Fibroblast of lung (primary cell): Measurements from ENCODE around the gene MORN1. TPM values are rescaled to one million over a fixed set of nuclear protein-coding genes. Genes with fewer than 3 reads are reported as not detected.

Experiments used
- DNase-seq, 2 donors: peaks; one replicate each; pipeline versions ENCODE4 v3.0.0 to v3.0.0-alpha.2; 2010; ENCODE audit warnings: low read depth in 2 of 2
- H2AFZ ChIP-seq: 2 replicates; pipeline ENCODE4 v1.5.1; 2012; ENCODE audit warnings: low read length, control low read depth, inconsistent platforms
- H3K27ac ChIP-seq: 2 replicates; pipeline ENCODE4 v1.5.1; 2011; ENCODE audit warnings: low read length, control low read depth; ENCODE audit not compliant: insufficient read depth
- H3K27me3 ChIP-seq: 2 replicates; pipeline ENCODE4 v1.5.1; 2011; ENCODE audit warnings: mild to moderate bottlenecking, low read length; ENCODE audit not compliant: control insufficient read depth, insufficient read depth
- H3K36me3 ChIP-seq: 2 replicates; pipeline ENCODE4 v1.5.1; 2011; ENCODE audit warnings: low read length; ENCODE audit not compliant: control insufficient read depth, insufficient read depth
- H3K4me1 ChIP-seq: 2 replicates; pipeline ENCODE4 v1.5.1; 2011; ENCODE audit warnings: low read length; ENCODE audit not compliant: control insufficient read depth, insufficient read depth; ENCODE audit errors: extremely low read depth
- H3K4me2 ChIP-seq: 2 replicates; pipeline ENCODE4 v1.5.1; 2011; ENCODE audit warnings: low read length, control low read depth; ENCODE audit not compliant: insufficient read depth; ENCODE audit errors: extremely low read depth
- H3K4me3 ChIP-seq, 4 experiments: fragments of 200-600 bp in 1 of 4; sonication (generic) in 1 of 4; replicated peaks in 1 of 4; 2 replicates each; pipeline ENCODE4 v1.5.1; 2011 to 2016; ENCODE audit warnings: low read length in 4 of 4, low read depth in 3 of 4, mild to moderate bottlenecking in 3 of 4, control low read depth in 2 of 4, inconsistent platforms in 1 of 4, mixed read lengths in 1 of 4; ENCODE audit not compliant: insufficient read depth in 1 of 4; ENCODE audit errors: control extremely low read depth in 1 of 4
- H3K79me2 ChIP-seq: 2 replicates; pipeline ENCODE4 v1.5.1; 2012; ENCODE audit warnings: mild to moderate bottlenecking, low read length, inconsistent platforms; ENCODE audit not compliant: control insufficient read depth, insufficient read depth
- H3K9ac ChIP-seq: 2 replicates; pipeline ENCODE4 v1.5.1; 2011; ENCODE audit warnings: mild to moderate bottlenecking, low read length, control low read depth; ENCODE audit not compliant: insufficient read depth
- H3K9me3 ChIP-seq: 2 replicates; pipeline ENCODE4 v1.5.1; 2012; ENCODE audit warnings: low read depth, low read length; ENCODE audit not compliant: control insufficient read depth, insufficient read depth
- H4K20me1 ChIP-seq: 2 replicates; pipeline ENCODE4 v1.5.1; 2011; ENCODE audit warnings: low read length; ENCODE audit not compliant: control insufficient read depth, insufficient read depth; ENCODE audit errors: extremely low read depth
- EZH2 ChIP-seq: IDR thresholded peaks from 2 replicates; pipeline ENCODE4 v1.5.1; 2012; ENCODE audit warnings: low read length, control low read depth, mild to moderate bottlenecking; ENCODE audit errors: missing control alignments
- polyA plus RNA-seq, 2 donors: library from polyadenylated mRNA; depleted of rRNA in 1 of 2; stranded (reverse) in 1 of 2; unstranded in 1 of 2; fragments of >200 nt; gene quantifications; 2 replicates each; pipeline ENCODE4 v1.2.1, GENCODE V29; 2011 to 2012; ENCODE audit warnings: missing spikeins in 1 of 2
- total RNA-seq: library from RNA; depleted of rRNA; stranded (reverse); fragments of >200 nt; gene quantifications from 2 replicates; pipeline ENCODE4 v1.2.1, GENCODE V29; 2014
- TF ChIP-seq, protein P1 (sequence below), 2 donors: IDR thresholded peaks in 1 of 2; conservative IDR thresholded peaks in 1 of 2; 1 replicate in 1 of 2; 2 replicates in 1 of 2; pipeline ENCODE4 v1.5.1; 2011 to 2012; ENCODE audit warnings: low read length in 2 of 2, control low read depth in 1 of 2, inconsistent platforms in 1 of 2, low read depth in 1 of 2, mild to moderate bottlenecking in 1 of 2

The MORN1 gene
- total and polyA plus RNA-seq, 2 donors (not counting 1 experiment from before 2014, with no cell fraction given): 3.5 to 10.6 TPM

DNA sequence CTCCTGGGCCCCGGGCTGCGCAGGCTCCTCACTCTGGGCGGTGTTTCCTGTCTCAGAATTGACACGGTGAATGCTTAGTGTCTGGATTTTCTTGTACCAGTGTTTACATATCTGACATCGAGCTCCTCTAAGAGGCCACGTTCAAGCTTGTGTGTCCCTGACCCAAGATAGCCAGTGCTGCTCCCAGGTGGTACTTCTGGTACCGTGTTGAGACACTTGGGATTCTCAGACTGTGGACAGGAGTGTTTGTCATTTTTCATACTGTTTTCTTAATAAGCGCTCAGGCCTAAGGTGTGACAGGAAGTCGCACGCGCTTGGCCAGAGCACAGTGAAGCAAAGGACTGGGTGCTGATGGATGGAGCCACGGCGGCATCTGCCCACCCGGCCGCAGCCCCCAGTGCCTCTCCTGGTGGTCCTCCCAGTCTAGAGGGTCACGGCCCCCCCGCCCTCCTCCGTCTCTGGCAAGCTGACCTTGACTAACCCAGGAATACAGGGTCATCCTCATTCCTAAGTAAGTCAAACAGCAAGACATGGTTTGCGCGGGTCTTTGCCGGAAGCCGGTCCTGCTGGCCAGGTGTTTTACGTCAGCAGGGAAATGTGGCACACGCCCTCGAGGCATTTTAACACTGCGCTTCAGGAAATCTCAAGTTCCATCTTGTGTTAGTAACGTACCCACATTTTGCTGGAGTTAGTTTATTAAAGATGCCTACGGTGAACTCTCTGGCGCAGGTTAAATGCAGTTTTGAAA lies 13.0 kb upstream of the MORN1 start:
- no peak for TF ChIP-seq EZH2
- TF ChIP-seq, protein P1, sequence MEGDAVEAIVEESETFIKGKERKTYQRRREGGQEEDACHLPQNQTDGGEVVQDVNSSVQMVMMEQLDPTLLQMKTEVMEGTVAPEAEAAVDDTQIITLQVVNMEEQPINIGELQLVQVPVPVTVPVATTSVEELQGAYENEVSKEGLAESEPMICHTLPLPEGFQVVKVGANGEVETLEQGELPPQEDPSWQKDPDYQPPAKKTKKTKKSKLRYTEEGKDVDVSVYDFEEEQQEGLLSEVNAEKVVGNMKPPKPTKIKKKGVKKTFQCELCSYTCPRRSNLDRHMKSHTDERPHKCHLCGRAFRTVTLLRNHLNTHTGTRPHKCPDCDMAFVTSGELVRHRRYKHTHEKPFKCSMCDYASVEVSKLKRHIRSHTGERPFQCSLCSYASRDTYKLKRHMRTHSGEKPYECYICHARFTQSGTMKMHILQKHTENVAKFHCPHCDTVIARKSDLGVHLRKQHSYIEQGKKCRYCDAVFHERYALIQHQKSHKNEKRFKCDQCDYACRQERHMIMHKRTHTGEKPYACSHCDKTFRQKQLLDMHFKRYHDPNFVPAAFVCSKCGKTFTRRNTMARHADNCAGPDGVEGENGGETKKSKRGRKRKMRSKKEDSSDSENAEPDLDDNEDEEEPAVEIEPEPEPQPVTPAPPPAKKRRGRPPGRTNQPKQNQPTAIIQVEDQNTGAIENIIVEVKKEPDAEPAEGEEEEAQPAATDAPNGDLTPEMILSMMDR (conservative IDR thresholded peaks at IDR 0.05 in 1 of 2, IDR thresholded peaks at IDR 0.05 in 1 of 2; ENCODE audit: low read depth in 1 of 2, low read length in 2 of 2): no peak
- Histone ChIP-seq H3K79me2 (peaks cover 11% of the 10 kb centered on the region), H2AFZ (no peak overlapping the region), H3K4me1 (no peaks in the 10 kb centered on the region), H3K9me3 (no peaks in the 10 kb centered on the region), H3K27me3 (no peaks in the 10 kb centered on the region), H3K9ac (no peak overlapping the region), H3K4me3 (no peak overlapping the region), H3K4me2 (no peak overlapping the region), H4K20me1 (no peaks in the 10 kb centered on the region), H3K36me3 (peaks cover 51% of the 10 kb centered on the region), H3K27ac (no peak overlapping the region)
- DNase-seq: peak in 1 of 2 donors; percentile 22

DNA sequence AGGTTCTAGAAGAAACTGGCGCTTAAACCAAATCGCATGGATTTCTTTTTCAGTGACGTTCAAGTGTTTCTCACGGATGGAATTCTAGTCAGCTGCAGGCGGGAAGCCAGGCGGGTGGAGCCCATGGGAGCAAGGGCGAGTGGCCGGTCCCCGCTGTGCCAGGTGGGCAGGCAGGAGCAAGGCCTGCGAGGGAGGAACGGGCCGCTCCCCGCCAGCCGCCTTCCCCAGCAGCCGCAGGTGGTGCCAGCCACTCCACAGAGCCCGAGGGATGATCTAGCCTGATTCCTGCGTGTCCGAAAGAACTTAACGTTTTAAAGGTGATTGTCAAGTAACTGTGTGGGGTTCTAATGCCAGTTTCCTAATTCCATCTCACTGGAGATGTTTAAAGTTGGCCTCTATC lies 11.9 kb upstream of the MORN1 start:
- Histone ChIP-seq H3K36me3 (peaks cover 49% of the 10 kb centered on the region), H3K9me3 (no peaks in the 10 kb centered on the region), H2AFZ (no peak overlapping the region), H3K4me2 (no peak overlapping the region), H3K27ac (no peak overlapping the region), H3K4me1 (no peaks in the 10 kb centered on the region), H3K27me3 (no peaks in the 10 kb centered on the region), H4K20me1 (no peaks in the 10 kb centered on the region), H3K9ac (no peak overlapping the region), H3K4me3 (no peak overlapping the region), H3K79me2 (peaks cover 12% of the 10 kb centered on the region)
- DNase-seq: no peak
- TF ChIP-seq, protein P1 (conservative IDR thresholded peaks at IDR 0.05 in 1 of 2, IDR thresholded peaks at IDR 0.05 in 1 of 2; ENCODE audit: low read depth in 1 of 2, low read length in 2 of 2): no peak
- no peak for TF ChIP-seq EZH2

DNA sequence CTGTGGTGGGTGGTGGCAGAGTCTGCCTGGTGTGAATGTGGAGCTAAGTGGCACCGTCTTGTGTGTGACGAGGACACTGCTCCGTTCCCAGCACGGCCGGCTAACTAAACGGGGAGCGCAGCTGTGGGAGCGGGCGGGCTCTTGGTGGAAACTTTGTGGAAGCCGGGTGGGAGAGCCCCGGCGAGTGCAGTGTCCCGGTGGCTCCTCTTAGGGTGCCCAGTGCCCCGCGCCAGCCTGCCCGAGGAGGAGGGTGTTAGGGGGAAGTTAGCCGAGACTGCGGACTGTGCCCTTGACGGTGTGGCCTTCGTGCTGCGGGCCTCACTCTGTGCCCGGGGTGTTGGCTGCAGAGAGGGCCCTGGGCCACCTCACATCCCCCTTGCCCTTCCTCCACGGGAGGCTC lies 11.1 kb upstream of the MORN1 start:
- Histone ChIP-seq H3K9ac (no peak overlapping the region), H3K4me2 (no peak overlapping the region), H3K27me3 (no peaks in the 10 kb centered on the region), H3K9me3 (no peaks in the 10 kb centered on the region), H2AFZ (no peak overlapping the region), H3K4me3 (no peak overlapping the region), H3K79me2 (peaks cover 14% of the 10 kb centered on the region), H3K27ac (no peak overlapping the region), H3K36me3 (peaks cover 51% of the 10 kb centered on the region), H4K20me1 (no peaks in the 10 kb centered on the region), H3K4me1 (no peaks in the 10 kb centered on the region)
- no peak for DNase-seq
- TF ChIP-seq EZH2: no peak
- TF ChIP-seq, protein P1 (conservative IDR thresholded peaks at IDR 0.05 in 1 of 2, IDR thresholded peaks at IDR 0.05 in 1 of 2; ENCODE audit: low read depth in 1 of 2, low read length in 2 of 2): no peak
